ENCODE data around the gene ELK3. TPM values are rescaled to one million over a fixed set of nuclear protein-coding genes. Genes with fewer than 3 reads are reported as not detected.

The ELK3 gene
- total and polyA plus RNA-seq, 9 of the 15 experiments (the other 6 are each of a cell fraction or from before 2014, with no cell fraction given) = 1.5 to 5.5 (median 2.9) TPM

GRCh38 chr12:96176575-96176974 lies 17.6 kb upstream of the ELK3 start:
- no peak for FAIRE-seq
- no peaks in the 10 kb centered on the region for H3K9me1 ChIP-seq (ENCODE audit: control insufficient read depth, insufficient read depth, low read length)
- H3K79me2 ChIP-seq (ENCODE audit: control insufficient read depth, insufficient read depth, low read length) = no peaks in the 10 kb centered on the region
- in situ Hi-C loops (cut with MboI) = no loop called here
- no TSS peak for BruUV-seq (replicated peaks)
- H3K27me3 ChIP-seq (ENCODE audit: control insufficient read depth in 2 of 2, insufficient read depth in 2 of 2, low read length in 2 of 2) = peaks cover 10 to 22% of the 10 kb centered on the region in 2 experiments; a peak in 3 of 5 replicates
- CTCF ChIA-PET (ENCODE audit: low intra/inter-chr PET ratio) = no interaction called here
- no peaks in the 10 kb centered on the region for H3K4me1 ChIP-seq (replicated peaks in 1 of 2; ENCODE audit: control insufficient read depth in 2 of 2, insufficient read depth in 2 of 2, low read length in 2 of 2)
- no peak overlapping the region for H2AFZ ChIP-seq (ENCODE audit: low read depth, low read length)
- H3K27ac ChIP-seq (ENCODE audit: extremely low read depth, low read depth, low read length) = no peak overlapping the region
- no peak for DNase-seq (ENCODE audit: extremely low read depth in 1 of 4, low spot score in 3 of 4)
- no peak overlapping the region for H3K9ac ChIP-seq (ENCODE audit: insufficient read depth in 1 of 2, low read depth in 2 of 2, low read length in 2 of 2)
- H4K20me1 ChIP-seq (replicated peaks; ENCODE audit: control insufficient read depth, insufficient read depth, low read length) = no peaks in the 10 kb centered on the region
- H3K9me3 ChIP-seq (replicated peaks; ENCODE audit: control insufficient read depth, insufficient read depth, low read depth, low read length) = no peaks in the 10 kb centered on the region
- POLR2A ChIA-PET = interaction anchor here (1.9 kb wide), 1 partner anchor 13 kb away, joined by 5 read pairs; no protein-coding TSS in a partner anchor
- H3K36me3 ChIP-seq (ENCODE audit: control insufficient read depth, insufficient read depth, low read length) = no peaks in the 10 kb centered on the region
- TF ChIP-seq SMARCB1 (IDR thresholded peaks at IDR 0.05; ENCODE audit: insufficient read length, low read depth) = no peak
- TF ChIP-seq CC2D1A (IDR thresholded peaks at IDR 0.05) = no peak
- TF ChIP-seq HINFP (tag; conservative IDR thresholded peaks at IDR 0.05; ENCODE audit: low read depth) = no peak
- no peak for TF ChIP-seq ZSCAN29 (IDR thresholded peaks at IDR 0.05)
- no peak for TF ChIP-seq HES1 (IDR thresholded peaks at IDR 0.05; ENCODE audit: low read depth)
- no peak for TF ChIP-seq BACH1 (tag; IDR thresholded peaks at IDR 0.05)
- no peak for TF ChIP-seq MEF2D (tag; conservative IDR thresholded peaks at IDR 0.05; ENCODE audit: low read depth)
- TF ChIP-seq PTBP1 (IDR thresholded peaks at IDR 0.05; ENCODE audit: low read depth, low read length) = no peak
- no peak overlapping the region for H3K4me2 ChIP-seq (ENCODE audit: insufficient read depth, low read length)
- no peak for ATAC-seq
- intact Hi-C loops (cut with micrococcal nuclease) = no loop called here
- no peak overlapping the region for H3K4me3 ChIP-seq
- 0% methylated on average over 1 of the region's 1 CpG for WGBS (ENCODE audit: insufficient coverage, low coverage, missing lambda C conversion rate)
